OCI-LY7 (cell line): ENCODE data around the gene CD300H.

Source experiments
- CTCF ChIP-seq: fragments of 200-600 bp; sonication (generic); conservative IDR thresholded peaks from 2 replicates; pipeline ENCODE4 v1.5.1; 2014; ENCODE audit warnings: mild to moderate bottlenecking, antibody characterized with exemption, low read length, moderate library complexity, mixed read lengths
- EZH2phosphoT487 ChIP-seq: fragments of 200-600 bp; sonication (generic); IDR thresholded peaks from 2 replicates; pipeline ENCODE4 v1.6.1; 2018; ENCODE audit warnings: low read depth, borderline replicate concordance, mild to moderate bottlenecking, mixed run types, antibody characterized with exemption, low read length, moderate library complexity, mixed read lengths

GRCh38 chr17:74522381-74523105, 44.8 kb downstream of the CD300H start:
- no peak for TF ChIP-seq CTCF
- no peak for TF ChIP-seq EZH2phosphoT487
